Esophagus muscularis mucosa (tissue), 4 donors: ENCODE data around the gene MKI67.

ENCODE experiments used
- CTCF ChIP-seq, 3 experiments: fragments of 200-600 bp in 2 of 3; fragments of 450-650 bp in 1 of 3; sonication (generic) in 2 of 3; IDR thresholded peaks; one replicate each; pipeline ENCODE4 v1.5.1; 2017 to 2019; ENCODE audit warnings: antibody characterized with exemption in 3 of 3, mild to moderate bottlenecking in 2 of 3, moderate library complexity in 1 of 3
- EP300 ChIP-seq: sonication (generic); formaldehyde crosslinking; IDR thresholded peaks from one replicate; pipeline ENCODE4 v1.6.1; 2017; ENCODE audit warnings: antibody characterized with exemption
- POLR2A ChIP-seq: fragments of 450-650 bp; IDR thresholded peaks from one replicate; pipeline ENCODE4 v1.6.1; 2017; ENCODE audit warnings: antibody characterized with exemption, moderate library complexity, mild to moderate bottlenecking, low read depth
- POLR2AphosphoS5 ChIP-seq, 2 donors: sonication (generic); formaldehyde crosslinking; IDR thresholded peaks; one replicate each; pipeline ENCODE4 v1.6.1; 2017; ENCODE audit warnings: antibody characterized with exemption in 2 of 2

- TF ChIP-seq CTCF (IDR thresholded peaks at IDR 0.05) (no peak), POLR2A (no peak), POLR2AphosphoS5 (IDR thresholded peaks at IDR 0.05) (no peak), EP300 (no peak)
Measured at GRCh38 chr10:128096486-128097199, 29.6 kb downstream of the MKI67 start.
